Measurements from ENCODE around the gene CRYGN. TPM values are rescaled to one million over a fixed set of nuclear protein-coding genes. Genes with fewer than 3 reads are reported as not detected.

Gene CRYGN
- total RNA-seq, 1 donor from 2014 or later: not detected

- no peak for DNase-seq (ENCODE audit: missing footprints)
- no peak for ATAC-seq
- intact Hi-C loops (cut with DNase I): loop anchor here (5.0 kb wide), 2 partner anchors 56 to 296 kb away; partner anchors contain the start of gene RHEB
Measured at GRCh38 chr7:151461096-151461941, 21.4 kb upstream of the CRYGN start.

GRCh38 chr7:151460474-151460855 is 20.5 kb upstream of the CRYGN start:
- no peak for DNase-seq (ENCODE audit: missing footprints)
- intact Hi-C loops (cut with DNase I): loop anchor here (5.0 kb wide), 2 partner anchors 57 to 297 kb away; partner anchors contain the start of gene RHEB
- peak; percentile 38 for ATAC-seq

DNA sequence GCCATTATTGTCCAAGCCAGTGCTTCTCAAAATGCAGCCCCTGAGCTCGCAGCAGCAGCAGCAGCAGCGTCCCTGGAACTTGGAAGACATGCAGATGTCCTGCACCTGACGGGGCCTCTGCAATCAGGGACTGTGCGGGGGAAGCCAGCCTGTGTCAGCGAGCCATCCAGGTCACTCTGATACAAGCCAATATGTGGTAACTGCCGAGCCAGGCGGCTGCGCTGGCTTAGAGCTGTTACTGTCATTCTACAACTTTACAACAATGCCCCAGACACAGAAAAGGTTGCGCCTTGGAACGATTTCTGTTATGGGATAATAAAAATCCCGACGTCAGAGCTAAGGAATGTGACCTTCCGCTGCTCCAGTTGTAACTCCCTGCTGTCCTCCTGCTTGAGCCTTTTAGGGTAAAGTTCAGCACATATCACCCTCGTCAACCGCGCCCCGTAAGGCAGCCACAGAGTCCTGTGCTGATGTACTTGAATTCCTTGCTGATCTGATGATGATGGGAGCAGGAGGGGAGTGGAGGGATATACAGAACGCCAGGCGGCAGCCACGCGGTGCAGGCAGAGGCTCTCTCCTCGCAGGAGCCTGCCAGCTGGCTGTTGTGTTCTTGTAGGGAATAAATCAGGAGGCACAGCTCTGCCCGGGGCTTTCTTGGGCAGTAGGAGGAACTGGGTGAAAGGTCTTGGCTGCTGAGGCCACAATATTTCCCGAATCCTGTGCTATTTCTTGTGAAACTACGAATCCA is 20.0 kb upstream of the CRYGN start:
- ATAC-seq (peak; percentile 87), DNase-seq (ENCODE audit: missing footprints) (peak; percentile 92)
- intact Hi-C loops (cut with DNase I): loop anchor here (5.0 kb wide), 2 partner anchors 57 to 297 kb away; partner anchors contain the start of gene RHEB

DNA sequence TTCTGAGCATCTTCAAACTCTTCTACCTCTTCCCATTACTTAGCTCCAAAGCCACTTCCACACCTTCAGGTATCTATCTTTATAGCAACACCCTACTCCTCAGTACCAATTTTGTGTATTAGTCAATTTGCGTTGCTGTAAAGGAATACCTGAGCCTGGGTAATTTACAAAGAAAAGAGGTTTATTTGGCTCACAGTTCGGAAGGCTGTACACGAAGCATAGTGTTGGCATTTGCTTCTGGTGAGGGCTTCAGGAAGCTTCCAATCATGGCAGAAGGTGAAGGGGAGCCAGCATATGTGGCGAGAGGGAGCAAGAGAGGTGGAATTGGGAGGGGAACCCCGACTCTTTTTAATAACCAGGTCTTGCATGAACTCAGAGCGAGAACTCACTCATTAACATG is 17.6 kb upstream of the CRYGN start:
- ATAC-seq: no peak

GRCh38 chr7:151456782-151457181 is 16.8 kb upstream of the CRYGN start:
- ATAC-seq (no peak), DNase-seq (ENCODE audit: missing footprints) (no peak)
- intact Hi-C loops (cut with DNase I): no loop called here

More for the DNA sequence above, 17.6 kb upstream of the CRYGN start:
- DNase-seq (ENCODE audit: missing footprints): no peak
- intact Hi-C loops (cut with DNase I): no loop called here

GRCh38 chr7:151456276-151456675 is 16.3 kb upstream of the CRYGN start:
- intact Hi-C loops (cut with DNase I): no loop called here
- ATAC-seq: no peak
- DNase-seq (ENCODE audit: missing footprints): no peak

DNA sequence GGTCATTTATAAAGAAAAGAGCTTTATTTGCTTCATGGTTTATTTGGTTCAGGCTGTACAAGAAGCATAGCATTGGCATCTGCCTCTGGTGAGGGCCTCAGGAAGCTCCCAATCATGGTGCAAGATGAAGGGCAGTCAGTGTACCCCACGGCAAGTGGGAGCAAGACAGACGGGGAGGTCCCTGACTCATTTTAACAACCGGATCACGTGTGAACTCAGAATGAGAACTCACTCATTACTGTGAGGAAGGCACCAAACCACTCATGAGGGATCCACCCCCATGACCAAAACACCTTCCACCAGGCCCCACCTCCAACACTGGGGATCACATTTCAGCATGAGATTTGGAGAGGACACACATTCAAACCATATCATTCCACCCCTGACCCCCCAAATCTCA is 15.7 kb upstream of the CRYGN start:
- no peak for ATAC-seq
- intact Hi-C loops (cut with DNase I): no loop called here
- DNase-seq (ENCODE audit: missing footprints): no peak

DNA sequence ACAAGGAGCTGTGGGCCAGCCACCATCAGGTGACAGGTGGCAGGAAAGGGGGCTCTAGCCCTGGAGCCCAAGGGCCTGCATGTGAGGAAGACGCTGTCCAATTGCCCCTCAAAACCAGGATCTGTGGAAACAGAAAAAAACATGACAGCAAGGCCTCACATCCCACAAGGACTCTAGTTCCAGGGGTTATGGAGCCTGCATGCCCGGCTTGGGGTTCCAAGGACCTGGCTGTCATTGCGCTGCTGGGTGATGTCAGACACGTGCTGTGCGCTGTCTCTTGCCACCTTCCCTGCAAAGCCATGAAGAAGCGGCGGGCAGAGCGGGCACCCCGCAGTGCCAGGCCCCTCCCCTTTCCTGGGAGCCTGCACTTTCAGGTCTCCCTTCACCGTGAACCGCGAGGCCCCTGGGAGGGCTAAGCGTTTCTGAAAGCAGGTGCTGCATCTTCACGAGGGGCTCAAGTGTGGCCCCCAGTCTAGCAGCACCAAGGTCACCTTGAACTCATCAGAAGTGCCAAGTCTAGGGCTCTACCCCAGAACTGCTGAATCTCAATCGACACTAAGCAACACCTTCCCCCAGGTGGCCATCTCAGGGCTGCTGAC is 15.1 kb upstream of the CRYGN start:
- no peak for DNase-seq (ENCODE audit: missing footprints)
- no peak for ATAC-seq
- intact Hi-C loops (cut with DNase I): no loop called here

- DNase-seq (ENCODE audit: missing footprints) (no peak), ATAC-seq (no peak)
- intact Hi-C loops (cut with DNase I): no loop called here
Measured at GRCh38 chr7:151454305-151454704, 14.4 kb upstream of the CRYGN start.

DNA sequence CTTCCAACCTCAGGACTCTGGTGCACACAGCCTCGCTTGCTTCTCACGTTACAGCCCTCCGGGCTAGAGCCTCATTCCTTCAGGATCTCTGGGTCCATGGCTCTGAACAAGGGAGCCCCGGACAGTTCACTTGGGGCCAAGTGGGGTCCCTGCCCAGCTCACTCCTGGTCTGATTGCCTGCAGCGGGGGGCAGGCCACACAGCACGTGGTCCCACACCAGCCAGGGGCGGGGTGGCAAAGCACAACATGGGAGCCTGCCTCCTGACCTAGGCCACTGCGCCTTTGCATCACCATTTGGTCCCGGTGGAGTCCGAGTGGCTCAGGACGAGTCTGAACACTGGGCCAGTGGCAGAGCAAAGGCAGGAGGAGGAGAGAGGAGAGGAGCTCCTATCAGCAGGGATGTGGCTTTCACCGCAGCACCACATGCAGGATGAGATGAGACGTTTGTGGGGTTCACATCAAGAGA is 13.4 kb upstream of the CRYGN start:
- intact Hi-C loops (cut with DNase I): no loop called here
- no peak for ATAC-seq
- no peak for DNase-seq (ENCODE audit: missing footprints)

DNA sequence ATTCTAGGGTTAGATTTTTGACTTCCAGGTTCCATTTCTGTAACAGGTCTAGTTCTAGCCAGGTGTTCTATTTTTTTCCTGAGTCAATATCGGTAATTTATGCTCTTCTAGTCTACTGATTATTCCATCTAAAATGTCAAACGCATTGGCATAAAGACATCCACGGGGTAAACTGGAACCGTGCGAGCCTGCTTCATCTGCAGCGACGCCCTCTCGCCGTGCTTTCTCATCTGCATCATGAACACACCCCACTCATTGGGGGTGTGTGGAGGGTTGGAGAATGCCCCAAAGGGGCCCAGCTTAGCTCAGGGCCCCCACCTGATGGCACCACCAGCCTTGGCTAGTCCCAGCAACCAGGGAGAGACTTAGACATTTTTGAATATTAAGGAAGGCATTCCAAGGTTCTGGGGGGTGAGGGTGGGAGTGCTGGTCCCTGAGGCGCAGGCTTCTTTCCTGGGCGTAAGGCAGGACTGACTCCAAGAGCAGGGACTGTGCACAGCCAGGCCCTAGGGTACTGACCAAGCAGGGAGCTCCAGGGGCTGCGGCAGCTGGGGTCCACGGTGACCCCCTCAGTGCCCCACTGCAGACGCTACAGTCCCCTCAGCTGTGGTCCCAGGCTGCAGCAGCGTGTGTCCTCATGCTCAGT is 12.9 kb upstream of the CRYGN start:
- ATAC-seq (no peak), DNase-seq (ENCODE audit: missing footprints) (no peak)
- intact Hi-C loops (cut with DNase I): no loop called here

DNA sequence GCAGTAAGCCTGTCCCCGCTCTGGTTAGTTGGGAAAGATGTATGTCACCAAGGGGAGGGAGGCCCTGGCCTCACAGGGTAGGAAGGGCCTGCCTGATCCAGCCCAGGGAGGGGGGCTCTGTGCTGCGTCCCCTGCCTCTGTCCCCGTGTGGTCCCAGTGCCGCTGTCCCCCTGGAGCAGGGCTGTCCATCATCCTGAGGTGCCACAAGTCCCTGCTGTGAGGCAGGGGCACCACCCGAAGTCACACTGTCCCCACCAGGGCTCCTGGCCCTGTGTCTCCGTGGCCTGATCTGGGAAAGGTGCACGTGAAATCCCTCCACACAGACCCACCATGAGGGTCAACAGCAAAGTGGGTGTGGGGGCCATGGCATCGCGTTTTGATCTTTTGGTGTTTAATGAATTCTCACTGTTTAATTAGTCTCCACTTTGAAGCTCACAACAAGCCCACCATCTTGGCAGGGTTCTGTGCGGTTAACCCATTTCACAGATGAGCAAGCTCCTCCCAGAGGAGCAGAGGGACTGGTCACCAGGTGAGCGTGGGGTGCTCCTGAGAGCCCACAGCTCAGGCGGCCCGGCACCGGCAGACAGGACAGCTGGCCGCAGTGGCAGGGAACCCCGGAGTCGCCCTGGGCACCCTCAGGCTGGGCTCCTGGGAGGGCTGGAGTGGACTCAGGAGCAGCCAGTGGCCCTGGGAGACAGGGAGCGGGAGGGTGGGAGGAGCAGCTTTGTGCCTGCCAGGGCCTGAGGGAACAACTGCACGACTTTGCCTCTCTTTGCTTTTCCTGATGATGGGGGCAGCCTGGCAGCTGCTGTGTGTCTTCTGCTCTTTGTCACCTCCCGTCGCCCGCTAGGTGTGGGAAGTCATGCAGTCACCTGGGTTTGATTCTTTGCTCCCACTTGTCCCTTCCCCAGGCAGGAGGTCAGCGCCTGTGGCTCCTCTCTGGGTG is 12.0 kb upstream of the CRYGN start:
- no peak for DNase-seq (ENCODE audit: missing footprints)
- ATAC-seq: no peak
- intact Hi-C loops (cut with DNase I): no loop called here

DNA sequence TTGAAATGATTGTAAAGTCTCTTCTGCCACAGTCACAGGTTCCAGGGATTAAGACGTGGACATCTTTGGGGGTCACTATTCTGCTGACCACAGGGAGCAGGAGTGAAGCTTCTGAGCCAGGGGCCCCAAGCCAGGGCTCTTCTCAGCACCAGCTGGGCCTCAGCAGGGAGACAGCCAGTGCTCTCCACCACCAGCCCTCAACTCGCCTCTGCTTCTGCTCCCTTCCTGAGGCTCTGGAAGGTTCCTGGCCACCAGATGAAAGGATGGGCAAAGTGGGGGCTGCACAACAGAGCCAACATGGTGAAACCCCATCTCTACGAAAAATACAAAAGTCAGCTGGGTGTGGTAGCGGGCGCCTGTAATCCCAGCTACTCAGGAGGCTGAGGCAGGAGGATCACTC is 11.2 kb upstream of the CRYGN start:
- ATAC-seq (no peak), DNase-seq (ENCODE audit: missing footprints) (no peak)
- intact Hi-C loops (cut with DNase I): no loop called here

DNA sequence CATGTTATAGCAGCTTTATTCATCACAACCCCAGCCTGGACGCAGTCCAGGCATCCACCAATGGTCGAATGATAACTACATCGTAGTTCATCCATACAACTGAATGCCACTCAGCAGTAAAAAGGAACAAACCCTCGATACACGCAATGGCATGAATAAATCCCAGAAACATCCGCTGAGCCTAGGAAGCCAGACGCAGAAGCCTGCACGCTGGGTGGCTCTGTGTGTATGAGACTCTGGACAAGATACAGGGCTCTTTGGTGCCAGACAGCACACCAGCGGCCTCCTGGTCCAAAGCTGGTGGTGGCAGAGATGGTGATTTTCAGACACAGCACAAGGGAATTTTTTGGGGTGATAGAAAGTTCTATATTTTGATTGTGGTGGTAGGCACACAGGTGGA is 10.0 kb upstream of the CRYGN start:
- intact Hi-C loops (cut with DNase I): no loop called here
- ATAC-seq: no peak
- DNase-seq (ENCODE audit: missing footprints): no peak

GRCh38 chr7:151448261-151449252 is 8.6 kb upstream of the CRYGN start:
- intact Hi-C loops (cut with DNase I): loop anchor here (1.0 kb wide), 1 partner anchor 80 kb away; no protein-coding TSS in a partner anchor
- DNase-seq (ENCODE audit: missing footprints) (no peak), ATAC-seq (peak; percentile 91)

GRCh38 chr7:151447901-151448260 is 7.9 kb upstream of the CRYGN start:
- intact Hi-C loops (cut with DNase I): loop anchor here (1.0 kb wide), 1 partner anchor 80 kb away; no protein-coding TSS in a partner anchor
- no peak for ATAC-seq
- no peak for DNase-seq (ENCODE audit: missing footprints)

DNA sequence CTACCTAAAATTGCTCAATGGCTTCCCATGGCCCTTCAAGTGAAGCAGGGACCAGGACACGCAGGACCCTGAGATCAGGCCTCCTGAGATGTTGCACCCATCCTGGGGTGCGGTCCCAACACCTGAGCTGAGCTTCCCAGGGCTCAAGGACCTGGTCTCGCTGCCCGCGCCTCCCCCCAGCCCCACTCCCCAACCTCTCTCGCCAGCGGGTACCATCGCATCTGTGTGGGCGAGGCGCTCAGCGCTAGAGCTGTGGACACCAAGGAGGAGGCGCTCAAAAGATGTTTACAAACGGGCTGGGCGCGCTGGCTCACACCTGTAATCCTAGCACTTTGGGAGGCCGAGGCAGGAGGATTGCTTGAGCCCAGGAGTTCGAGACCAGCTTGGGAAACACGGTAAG is 7.4 kb upstream of the CRYGN start:
- intact Hi-C loops (cut with DNase I): no loop called here
- ATAC-seq: no peak
- peak; percentile 45 for DNase-seq (ENCODE audit: missing footprints)
